A673 (cell line): ENCODE measurements around the gene CELSR1.

ENCODE experiments used
- CTCF ChIP-seq: fragments of 300-800, 200-600 bp; sonication (generic); conservative IDR thresholded peaks from 2 replicates; pipeline ENCODE4 v1.5.1; 2017; ENCODE audit warnings: low read depth, mild to moderate bottlenecking, antibody characterized with exemption, low read length, moderate library complexity, mixed read lengths
- EZH2 ChIP-seq: fragments of 200-600 bp; sonication (generic); IDR thresholded peaks from 2 replicates; pipeline ENCODE4 v1.6.1; 2017; ENCODE audit warnings: borderline replicate concordance, low read depth, mild to moderate bottlenecking, mixed read lengths, antibody characterized with exemption, low read length; ENCODE audit not compliant: poor library complexity, severe bottlenecking

GRCh38 chr22:46563381-46564083 lies 26.1 kb upstream of the CELSR1 start:
- TF ChIP-seq CTCF (peak; percentile 84), EZH2 (no peak)
